Smooth muscle cell of the pulmonary artery (primary cell): ENCODE measurements around the gene SCGB3A2. TPM values are rescaled to one million over a fixed set of nuclear protein-coding genes. Genes with fewer than 3 reads are reported as not detected.

Experiments
- total RNA-seq: library from RNA; depleted of rRNA; stranded (reverse); fragments of >200 nt; gene quantifications from 2 replicates; pipeline ENCODE4 v1.2.3, GENCODE V29; 2014

The SCGB3A2 gene, protein sequence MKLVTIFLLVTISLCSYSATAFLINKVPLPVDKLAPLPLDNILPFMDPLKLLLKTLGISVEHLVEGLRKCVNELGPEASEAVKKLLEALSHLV
- total RNA-seq, result not detected in 2 replicates

DNA sequence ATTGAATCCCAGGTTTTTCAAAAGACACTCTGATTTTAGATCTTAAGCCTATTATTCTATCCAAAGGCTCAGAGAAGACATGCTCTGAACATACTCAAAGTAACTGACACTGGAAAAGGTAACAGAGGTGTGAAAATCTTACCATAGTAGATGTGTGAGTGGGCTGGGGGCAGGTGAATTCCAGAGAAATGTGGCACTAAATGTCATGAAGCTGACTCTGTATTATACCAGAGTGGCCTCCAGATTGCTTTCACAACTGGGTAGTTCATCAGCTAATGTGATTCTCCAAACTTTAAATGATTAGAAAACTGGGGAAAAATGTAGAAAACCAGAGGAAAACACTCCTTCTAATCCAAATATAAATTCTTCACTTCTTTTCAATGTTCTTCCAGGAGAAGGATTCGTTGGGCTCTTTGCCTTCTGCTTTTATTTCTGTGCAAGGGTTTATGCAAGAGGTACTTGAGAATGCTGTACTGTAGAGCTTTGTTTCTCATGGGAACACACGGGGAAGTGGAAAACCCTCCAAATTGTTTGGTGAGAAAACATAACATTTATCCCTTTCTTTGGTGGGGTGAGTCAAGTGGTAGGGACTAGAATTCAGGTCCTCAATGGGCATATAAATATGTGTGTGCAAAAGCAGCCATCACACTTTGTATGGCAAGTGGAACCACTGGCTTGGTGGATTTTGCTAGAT lies at the start of gene SCGB3A2:
SCGB3A2 (plus strand) TSS at position 646 of the 694 bp plus-strand sequence. CDS start 93 bp downstream, outside the sequence.

DNA sequence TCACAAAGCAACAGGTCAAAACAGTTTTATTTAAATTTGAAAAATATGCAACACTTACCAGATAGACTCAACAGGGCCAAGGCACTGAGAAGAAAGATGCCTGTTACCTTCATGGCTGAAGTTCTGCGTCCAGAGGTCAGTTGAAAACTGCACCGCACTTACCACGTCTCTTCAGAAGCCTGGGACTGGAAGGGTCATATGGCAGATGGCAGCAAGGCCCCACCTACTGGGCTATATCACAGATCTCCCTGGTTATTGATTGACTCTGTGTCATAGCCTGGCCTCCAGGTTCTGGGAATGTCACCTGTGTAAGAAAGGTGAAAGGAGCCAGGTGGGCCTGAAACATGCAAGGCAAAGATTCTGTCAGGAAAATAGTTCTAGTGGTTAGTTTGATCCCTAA lies 47.0 kb upstream of the SCGB3A2 start, which contains the start of gene SPINK1:
SPINK1 (minus strand) TSS at position 207 of the 400 bp plus-strand sequence; CDS start at position 113, 94 bp downstream.

DNA sequence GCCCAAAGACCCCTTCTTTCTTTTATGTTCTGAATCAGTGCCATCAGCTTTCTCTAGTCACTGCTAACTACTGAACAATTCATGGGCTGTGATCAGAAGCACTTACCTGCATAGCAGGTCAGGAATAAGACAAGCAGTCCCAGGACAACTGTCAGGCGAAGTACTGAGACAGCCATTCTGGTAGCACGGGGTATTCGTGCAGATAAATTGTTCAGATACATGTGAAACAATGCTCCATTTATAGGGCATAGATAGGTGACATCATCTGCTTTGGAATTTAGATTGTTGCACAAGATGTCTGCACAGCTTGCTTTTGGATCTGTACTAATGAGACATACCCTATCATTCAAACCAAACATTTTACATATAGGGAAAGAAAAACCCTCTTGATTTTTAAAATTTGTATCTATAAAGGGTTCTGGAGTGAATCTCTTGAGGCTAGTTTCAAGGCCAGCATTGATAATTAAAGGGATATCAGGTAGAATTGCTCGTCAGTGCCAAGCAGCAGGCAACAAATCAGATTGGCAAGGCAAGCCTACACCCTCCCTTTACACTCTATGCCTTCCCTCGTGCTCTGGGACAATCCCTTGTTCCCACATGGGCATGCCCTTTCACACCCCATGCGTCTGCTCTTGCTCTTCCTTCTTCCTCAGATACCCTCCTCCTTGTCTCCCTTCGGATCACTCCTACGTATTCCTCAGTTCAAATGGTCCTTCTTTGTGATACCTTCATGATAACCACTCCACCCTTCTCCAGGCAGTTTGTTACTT lies 28.0 kb downstream of the SCGB3A2 start, which contains the start of gene C5orf46:
C5orf46 (minus strand) TSS at position 213 of the 770 bp plus-strand sequence; CDS start at position 176, 37 bp downstream.

Other genes with a start within 250 kb of the SCGB3A2 start
- 0.13 and 0.26 TPM in 2 replicates for gene JAKMIP2, start 96.0 kb upstream of the SCGB3A2 start, total RNA-seq
- 0.66 and 1.3 TPM in 2 replicates for gene SPINK1, start 47.0 kb upstream of the SCGB3A2 start, total RNA-seq
- 12.3 and 16.7 TPM in 2 replicates for gene C5orf46, start 27.8 kb downstream of the SCGB3A2 start, total RNA-seq
- not detected in 2 replicates for gene SPINK5, start 185.3 kb downstream of the SCGB3A2 start, total RNA-seq